Endothelial cell of umbilical vein (primary cell): Measurements from ENCODE around the gene HELQ.

Source experiments
- CTCF ChIP-seq, 2 donors: IDR thresholded peaks; 1 replicate in 1 of 2; 2 replicates in 1 of 2; pipeline ENCODE4 v1.5.1; 2011; ENCODE audit warnings: low read length in 2 of 2, mild to moderate bottlenecking in 2 of 2, moderate library complexity in 2 of 2, control low read depth in 1 of 2, inconsistent platforms in 1 of 2, low read depth in 1 of 2; ENCODE audit not compliant: insufficient read depth in 1 of 2; ENCODE audit errors: extremely low read depth in 1 of 2
- EZH2 ChIP-seq: IDR thresholded peaks from 2 replicates; pipeline ENCODE4 v1.6.1; 2012; ENCODE audit warnings: borderline replicate concordance, low read depth, mild to moderate bottlenecking, moderate library complexity, low read length, inconsistent platforms; ENCODE audit not compliant: severe bottlenecking
- FOS ChIP-seq: IDR thresholded peaks from 2 replicates; pipeline ENCODE4 v1.6.1; 2011; ENCODE audit warnings: mild to moderate bottlenecking, low read length, moderate library complexity, borderline replicate concordance; ENCODE audit not compliant: insufficient read depth
- MYC ChIP-seq: IDR thresholded peaks from one replicate; pipeline ENCODE4 v1.6.1; 2011; ENCODE audit warnings: mild to moderate bottlenecking, low read depth, low read length
- POLR2A ChIP-seq: IDR thresholded peaks from 2 replicates; pipeline ENCODE4 v1.6.1; 2012; ENCODE audit warnings: low read depth, mild to moderate bottlenecking, control low read depth, low read length

GRCh38 chr4:83413676-83414075 is 41.9 kb downstream of the HELQ start:
- TF ChIP-seq POLR2A (no peak), CTCF (IDR thresholded peaks at IDR 0.05; ENCODE audit: extremely low read depth in 1 of 2, insufficient read depth in 1 of 2, low read depth in 1 of 2, low read length in 2 of 2) (no peak), MYC (no peak), FOS (no peak), EZH2 (no peak)
